Left lung (tissue), 14 donors: ENCODE measurements around the gene AARS1. TPM values are rescaled to one million over a fixed set of nuclear protein-coding genes. Genes with fewer than 3 reads are reported as not detected.
"Not testable (repeated sequence)": the region's sequence is repeated elsewhere in the genome, so short reads cannot be mapped to it uniquely, and the experiment has no call there.

Experiments
- ATAC-seq: fragments of 200-7000 bp; cut with Tn5 transposase; one replicate; pipeline ENCODE4 v1.9.1; 2020; ENCODE audit warnings: moderate library complexity
- DNase-seq, 4 donors: peaks; one replicate each; pipeline ENCODE4 v3.0.0-alpha.2; 2013 to 2020
- H3K27ac ChIP-seq, 2 donors: fragments of 200-600 bp; sonication (generic) in 1 of 2; one replicate each; pipeline versions ENCODE4 v1.5.0 to v1.8.0; 2020 to 2021
- H3K27me3 ChIP-seq, 2 donors: fragments of 200-600 bp; sonication (generic) in 1 of 2; one replicate each; pipeline versions ENCODE4 v1.5.0 to v1.8.0; 2020 to 2021
- H3K36me3 ChIP-seq, 2 donors: fragments of 200-600 bp; sonication (generic) in 1 of 2; one replicate each; pipeline versions ENCODE4 v1.5.0 to v1.8.0; 2020 to 2021
- H3K4me1 ChIP-seq, 2 donors: fragments of 200-600 bp; one replicate each; pipeline ENCODE4 v1.8.0; 2021
- H3K4me3 ChIP-seq, 2 donors: fragments of 200-600 bp; sonication (generic) in 1 of 2; one replicate each; pipeline versions ENCODE4 v1.5.0 to v1.8.0; 2020 to 2021; ENCODE audit warnings: mild to moderate bottlenecking in 1 of 2
- H3K9me3 ChIP-seq, 2 donors: fragments of 200-600 bp; sonication (generic) in 1 of 2; one replicate each; pipeline versions ENCODE4 v1.5.0 to v1.8.0; 2020 to 2021
- CTCF ChIP-seq, 2 donors: fragments of 200-600 bp; sonication (generic) in 1 of 2; IDR thresholded peaks; one replicate each; pipeline versions ENCODE4 v1.5.0 to v1.8.0; 2021; ENCODE audit warnings: antibody characterized with exemption in 2 of 2
- intact Hi-C, 2 donors: fragments of 100-400 bp; cut with DNase I; formaldehyde crosslinking; loops; one replicate each; pipeline versions ENCODE4 v1.11.2 to v1.14.2; 2022
- long read RNA-seq, 12 donors: library from polyadenylated mRNA in 2 of 12; unstranded in 2 of 12; transcript quantifications; one replicate each; pipeline ENCODE4 v2.0.0 and lab custom pipeline, GENCODE V29; 2019 to 2026
- polyA plus RNA-seq, 6 donors: library from polyadenylated mRNA; unstranded; fragments of 120-200 nt; gene quantifications; one replicate each; pipeline ENCODE4 v1.2.1, GENCODE V29; 2013; ENCODE audit not compliant: insufficient read length in 6 of 6
- total RNA-seq, 2 donors: library from RNA; stranded (reverse); fragmentation: NEBNext Ultra II Directional; extraction: Animal tissue kit (Norgen Biotek cat#: 25700); gene quantifications; one replicate each; pipeline ENCODE4 v1.2.1, GENCODE V29; 2021
- donor health status: DM: no; HTN: yes; CAD: no.
- donor health status: DM: no; HTN: no; CAD: no.

The AARS1 gene
- total RNA-seq (100 to 1,000 TPM; 100 to 111 TPM), polyA plus RNA-seq (10 to 100 TPM; 64.7 to 85.9 (median 73.9) TPM)
- long read RNA-seq, donor 1, transcript AARS-201 (21 exons, 3,477 nt), result major isoform, 5 of 113 reads
- long read RNA-seq, donor 1, partial matches to known transcripts, result 77 of 113 reads
- long read RNA-seq, donor 1, other reads (novel, unspliced or antisense), result 30 of 113 reads
- long read RNA-seq, donor 2, transcript AARS-201 (21 exons, 3,477 nt), result major isoform, 8 of 9 reads
- long read RNA-seq, donor 2, partial matches to known transcripts, result 0 of 9 reads
- long read RNA-seq, donor 2, other reads (novel, unspliced or antisense), result 0 of 9 reads
- long read RNA-seq, donor 3, partial matches to known transcripts, result 0 of 3 reads
- long read RNA-seq, donor 3, other reads (novel, unspliced or antisense), result 0 of 3 reads
- long read RNA-seq, donor 4, transcript AARS-201 (21 exons, 3,477 nt), result major isoform, 20 of 27 reads
- long read RNA-seq, donor 4, partial matches to known transcripts, result 6 of 27 reads
- long read RNA-seq, donor 4, other reads (novel, unspliced or antisense), result 1 of 27 reads
- long read RNA-seq, donor 5, transcript AARS-201 (21 exons, 3,477 nt), result major isoform, 5 of 20 reads
- long read RNA-seq, donor 5, partial matches to known transcripts, result 15 of 20 reads
- long read RNA-seq, donor 5, other reads (novel, unspliced or antisense), result 0 of 20 reads
- long read RNA-seq, donor 6, transcript AARS-201 (21 exons, 3,477 nt), result major isoform, 10 of 18 reads
- long read RNA-seq, donor 6, partial matches to known transcripts, result 8 of 18 reads
- long read RNA-seq, donor 6, other reads (novel, unspliced or antisense), result 0 of 18 reads
- long read RNA-seq, donor 7, partial matches to known transcripts, result 5 of 8 reads
- long read RNA-seq, donor 7, other reads (novel, unspliced or antisense), result 0 of 8 reads
- long read RNA-seq, donor 8, transcript AARS-201 (21 exons, 3,477 nt), result major isoform, 14 of 14 reads
- long read RNA-seq, donor 8, partial matches to known transcripts, result 0 of 14 reads
- long read RNA-seq, donor 8, other reads (novel, unspliced or antisense), result 0 of 14 reads
- long read RNA-seq, donor 9, result 0 reads
- long read RNA-seq, donor 10, transcript AARS-201 (21 exons, 3,477 nt), result major isoform, 8 of 16 reads
- long read RNA-seq, donor 10, partial matches to known transcripts, result 3 of 16 reads
- long read RNA-seq, donor 10, other reads (novel, unspliced or antisense), result 5 of 16 reads
- long read RNA-seq, donor 11, result 0 reads
- long read RNA-seq, donor 12, partial matches to known transcripts, result 0 of 5 reads
- long read RNA-seq, donor 12, other reads (novel, unspliced or antisense), result 0 of 5 reads

- H3K27ac ChIP-seq, result peak within 1 kb of the TSS; percentile 91 to 92
- H3K4me1 ChIP-seq, result peaks cover 0 to 22% of the 10 kb centered on the region in 2 donors
- H3K27me3 ChIP-seq, result no peaks in the 10 kb centered on the region
- ATAC-seq (peak; percentile 98), DNase-seq (peak; percentile 96 to 99 (median 98))
- peaks cover 0 to 8% of the 10 kb centered on the region in 2 donors for H3K36me3 ChIP-seq
- intact Hi-C loops, result no loop called here
- H3K9me3 ChIP-seq, result no peaks in the 10 kb centered on the region
- H3K4me3 ChIP-seq, result peak within 1 kb of the TSS; percentile 75 to 83
- no peak for TF ChIP-seq CTCF (IDR thresholded peaks at IDR 0.05)
Measured at GRCh38 chr16:70289229-70290094, at the start of gene AARS1. Gene AARS1, minus strand, starts transcription at chr16:70289506. Its CDS starts 6,743 bp downstream, at chr16:70282763.

GRCh38 chr16:70337814-70338213, 48.5 kb upstream of the AARS1 start:
- no peaks in the 10 kb centered on the region for H3K27me3 ChIP-seq
- H3K4me1 ChIP-seq, result no peaks in the 10 kb centered on the region
- ATAC-seq (no peak), DNase-seq (no peak)
- intact Hi-C loops, result no loop called here
- H3K9me3 ChIP-seq, result no peaks in the 10 kb centered on the region
- H3K36me3 ChIP-seq, result peaks cover 0 to 44% of the 10 kb centered on the region in 2 donors
- no peak overlapping the region for H3K27ac ChIP-seq
- no peak overlapping the region for H3K4me3 ChIP-seq
- no peak for TF ChIP-seq CTCF (IDR thresholded peaks at IDR 0.05)

- ATAC-seq, DNase-seq, H3K4me3 ChIP-seq, H3K27ac ChIP-seq, intact Hi-C loops, H3K9me3 ChIP-seq, H3K27me3 ChIP-seq, H3K4me1 ChIP-seq: not testable (repeated sequence)
- H3K36me3 ChIP-seq, result peaks cover 0 to 89% of the 10 kb centered on the region in 2 donors
Measured at GRCh38 chr16:70332728-70333127, 43.4 kb upstream of the AARS1 start.

GRCh38 chr16:70331588-70332358, 42.5 kb upstream of the AARS1 start:
- peak; percentile 63 for ATAC-seq
- H3K4me1 ChIP-seq, result no peaks in the 10 kb centered on the region
- no peaks in the 10 kb centered on the region for H3K9me3 ChIP-seq
- peaks cover 0 to 98% of the 10 kb centered on the region in 2 donors for H3K36me3 ChIP-seq
- TF ChIP-seq CTCF (IDR thresholded peaks at IDR 0.05), result peak; percentile 14 to 18
- DNase-seq, result no peak
- H3K27me3 ChIP-seq, result no peaks in the 10 kb centered on the region
- H3K4me3 ChIP-seq, result no peak overlapping the region
- H3K27ac ChIP-seq, result no peak overlapping the region
- intact Hi-C loops, result no loop called here
